Muscle of leg (tissue), 11 donors: ENCODE data around the gene PIEZO1. TPM values are rescaled to one million over a fixed set of nuclear protein-coding genes. Genes with fewer than 3 reads are reported as not detected.

Source experiments
- DNase-seq: peaks from one replicate; pipeline ENCODE4 v3.0.0; 2013
- H3K27ac ChIP-seq: one replicate; pipeline ENCODE4 v1.5.1; 2013; ENCODE audit warnings: mild to moderate bottlenecking, low read length, control low read depth
- H3K27me3 ChIP-seq: one replicate; pipeline ENCODE4 v1.6.1; 2013; ENCODE audit warnings: low read length; ENCODE audit not compliant: control insufficient read depth, insufficient read depth
- H3K36me3 ChIP-seq: one replicate; pipeline ENCODE4 v1.6.1; 2013; ENCODE audit warnings: low read length; ENCODE audit not compliant: control insufficient read depth, insufficient read depth
- H3K4me1 ChIP-seq: one replicate; pipeline ENCODE4 v1.6.1; 2013; ENCODE audit warnings: low read length; ENCODE audit not compliant: control insufficient read depth, insufficient read depth
- H3K4me3 ChIP-seq: one replicate; pipeline ENCODE4 v1.5.1; 2013; ENCODE audit warnings: low read length, control low read depth
- H3K9me3 ChIP-seq: replicated peaks from 2 replicates; pipeline ENCODE4 v1.6.1; 2013; ENCODE audit warnings: low read depth, low read length; ENCODE audit not compliant: control insufficient read depth
- WGBS: methylation state at CpG from one replicate; pipeline ENCODE4 v1.1.5; 2013; ENCODE audit warnings: missing lambda C conversion rate; ENCODE audit not compliant: insufficient coverage; 5-methylcytosine and 5-hydroxymethylcytosine counted together
- polyA plus RNA-seq, 8 donors: library from polyadenylated mRNA; unstranded; fragments of 120-200 nt; gene quantifications; one replicate each; pipeline versions ENCODE4 v1.2.1 to v1.2.3, GENCODE V29; 2013; ENCODE audit warnings: inconsistent platforms in 1 of 8, low replicate concordance in 1 of 8; ENCODE audit not compliant: insufficient read length in 8 of 8, insufficient read depth in 1 of 8
- total RNA-seq: library from RNA; stranded (reverse); fragments of 120-200 nt; gene quantifications from one replicate; pipeline ENCODE4 v1.2.4, GENCODE V29; 2013

The PIEZO1 gene
- total and polyA plus RNA-seq, 9 donors = 48.6 to 75.6 (median 59.3) TPM

DNA sequence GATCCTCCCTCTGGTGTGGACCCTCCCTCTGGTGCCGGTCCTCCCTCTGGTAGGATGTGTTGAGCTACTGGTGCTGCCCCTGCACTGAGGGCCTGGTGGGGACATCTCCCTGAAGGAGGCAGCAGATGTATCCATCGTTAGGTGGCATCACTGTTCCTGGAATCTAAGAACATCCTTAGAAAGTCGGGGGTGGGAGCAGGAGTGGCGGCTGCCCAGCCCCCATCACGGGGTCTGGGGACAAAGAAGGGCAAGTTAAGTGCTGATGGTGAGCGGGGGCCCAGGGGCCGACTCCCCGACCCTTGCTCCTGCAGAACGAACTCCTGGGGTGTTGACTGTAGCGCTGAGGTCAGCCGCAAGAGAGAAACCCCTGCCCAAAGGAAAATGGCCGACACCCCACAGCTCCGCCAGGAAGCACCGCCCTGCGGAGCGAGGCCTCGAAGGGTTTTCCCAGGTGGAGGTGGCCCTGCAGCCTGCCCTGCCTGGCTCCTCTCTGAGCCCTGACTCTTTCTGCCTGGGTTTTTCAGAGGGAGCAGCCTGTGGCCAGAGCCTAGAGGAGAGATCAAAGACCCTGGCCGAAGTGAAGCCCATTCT, 73.2 kb downstream of the PIEZO1 start:
- Histone ChIP-seq H3K4me3 (no peak overlapping the region), H3K4me1 (peaks cover 8% of the 10 kb centered on the region), H3K36me3 (peaks cover 49% of the 10 kb centered on the region), H3K9me3 (no peaks in the 10 kb centered on the region), H3K27ac (no peak overlapping the region), H3K27me3 (no peaks in the 10 kb centered on the region)
- 58% methylated on average over 17 of the region's 18 CpGs for WGBS
- DNase-seq = no peak

DNA sequence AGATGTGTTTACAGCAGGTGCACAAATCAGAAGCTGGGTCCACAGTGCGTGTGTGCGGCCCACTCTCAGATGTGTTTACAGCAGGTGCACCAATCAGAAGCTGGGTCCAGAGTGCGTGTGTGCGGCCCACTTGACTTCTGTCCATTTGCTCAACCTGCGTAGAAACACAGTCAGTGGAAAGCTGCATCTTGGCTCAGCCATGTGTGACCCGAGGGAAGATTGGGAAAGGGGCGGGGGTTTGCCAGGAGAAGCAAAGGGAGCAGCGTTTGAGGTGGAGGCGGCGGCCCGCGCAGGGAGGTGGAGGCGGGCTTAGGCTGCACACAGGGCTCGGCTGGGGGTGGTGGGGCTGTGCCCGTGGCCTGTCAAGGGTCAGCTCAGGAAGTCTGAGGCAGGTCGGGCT, 74.5 kb downstream of the PIEZO1 start:
- Histone ChIP-seq H3K27ac (no peak overlapping the region), H3K9me3 (no peaks in the 10 kb centered on the region), H3K4me3 (no peak overlapping the region), H3K4me1 (peaks cover 11% of the 10 kb centered on the region), H3K36me3 (peaks cover 36% of the 10 kb centered on the region), H3K27me3 (no peaks in the 10 kb centered on the region)
- no peak for DNase-seq
- 75% methylated on average over 11 of the region's 16 CpGs for WGBS

DNA sequence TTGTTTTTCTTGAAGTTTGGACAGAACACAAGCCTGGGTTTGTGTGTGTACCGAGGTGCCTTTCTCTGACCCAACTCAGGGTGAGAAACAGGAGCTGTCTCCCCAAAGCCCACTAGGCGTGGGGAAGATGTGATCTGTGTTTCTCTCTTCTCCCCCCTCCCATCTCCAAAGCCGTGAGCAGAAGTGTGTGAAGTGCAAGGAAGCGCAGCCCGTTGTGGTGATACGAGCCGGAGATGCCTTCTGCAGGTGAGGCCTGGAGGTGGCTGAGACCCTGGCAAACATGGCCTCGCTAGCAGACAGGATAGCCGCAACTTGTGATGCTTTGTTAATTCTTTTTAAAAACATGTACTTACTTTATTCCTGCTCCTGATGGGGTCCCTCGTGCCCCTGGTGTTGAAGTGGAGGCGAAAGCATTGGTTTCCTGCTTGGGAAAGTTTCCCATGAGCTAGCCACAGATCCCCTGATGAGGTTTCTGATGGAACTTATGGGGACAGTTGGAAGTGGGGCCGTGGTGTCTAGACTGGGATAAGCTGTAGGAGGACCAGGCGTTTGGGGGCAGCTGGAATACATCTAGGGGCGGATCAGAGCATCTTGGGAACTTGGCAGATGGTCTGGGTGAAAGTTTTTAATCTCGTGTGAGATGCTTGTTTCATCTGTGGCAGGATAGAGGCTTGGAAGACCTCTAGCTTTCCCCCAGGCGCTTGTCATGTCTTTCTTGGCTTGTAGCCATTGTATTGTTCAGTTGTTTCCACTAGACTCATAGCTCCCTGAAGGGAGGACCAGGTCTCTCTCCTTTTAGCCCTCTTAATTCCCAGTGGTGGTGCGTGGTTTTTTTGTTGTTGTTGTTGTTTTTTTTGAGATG, 77.8 kb downstream of the PIEZO1 start:
- WGBS = 48% methylated on average over 6 of the region's 17 CpGs
- Histone ChIP-seq H3K27me3 (no peaks in the 10 kb centered on the region), H3K9me3 (no peaks in the 10 kb centered on the region), H3K36me3 (peaks cover 20% of the 10 kb centered on the region), H3K4me3 (peak overlapping the region; percentile 74), H3K4me1 (peaks cover 30% of the 10 kb centered on the region), H3K27ac (peak overlapping the region; percentile 15)
- DNase-seq = no peak

DNA sequence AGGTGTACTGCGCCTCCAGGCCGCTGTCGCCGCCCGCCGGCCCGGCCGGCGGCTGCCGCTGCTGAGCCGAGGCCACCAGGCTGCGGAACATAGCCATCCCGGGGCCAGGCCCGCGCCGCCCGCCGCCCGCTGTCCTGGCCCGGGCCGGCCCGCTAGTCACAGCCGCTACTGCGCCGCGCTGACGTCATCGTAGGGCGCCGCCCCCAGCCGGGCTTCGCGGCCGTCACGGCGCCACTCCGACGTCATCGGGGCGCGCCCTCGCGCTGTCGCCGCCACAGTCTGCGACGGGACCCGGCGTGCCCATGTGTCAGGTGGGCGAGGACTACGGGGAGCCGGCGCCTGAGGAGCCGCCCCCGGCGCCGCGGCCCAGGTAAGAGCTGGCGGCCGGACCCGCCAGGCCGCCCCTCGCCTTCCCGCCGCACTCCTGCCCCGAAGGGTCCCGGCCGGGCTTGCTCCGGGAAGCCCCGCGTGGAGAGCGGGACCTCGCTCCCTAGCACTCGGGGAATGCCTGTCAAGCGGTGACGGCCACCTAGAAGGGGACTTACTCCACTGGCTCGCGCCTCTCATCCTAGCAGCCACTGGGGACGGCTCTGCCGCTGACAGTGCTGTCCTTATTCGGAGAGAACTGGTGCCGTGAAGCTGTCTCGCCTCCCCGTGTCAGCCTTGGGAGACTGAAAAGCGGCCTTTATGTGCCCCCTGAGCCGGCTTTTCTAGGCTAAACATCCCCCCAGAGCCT, 78.6 kb downstream of the PIEZO1 start, which contains the start of the genes CTU2 and RNF166:
Gene CTU2, plus strand, starts transcription at position 275 of the 736 bp plus-strand sequence. Its CDS starts 28 bp downstream, at position 303.
Gene RNF166, minus strand, starts transcription at position 180 of the 736 bp plus-strand sequence. Its CDS starts 83 bp downstream, at position 97.
- Histone ChIP-seq H3K4me1 (peaks cover 38% of the 10 kb centered on the region), H3K9me3 (no peaks in the 10 kb centered on the region), H3K27ac (peak within 1 kb of the TSS; percentile 59), H3K36me3 (peaks cover 22% of the 10 kb centered on the region), H3K27me3 (no peaks in the 10 kb centered on the region), H3K4me3 (peak within 1 kb of the TSS; percentile 74)
- DNase-seq = peak; percentile 95
- WGBS = under 1% methylated on average over 74 of the region's 86 CpGs

DNA sequence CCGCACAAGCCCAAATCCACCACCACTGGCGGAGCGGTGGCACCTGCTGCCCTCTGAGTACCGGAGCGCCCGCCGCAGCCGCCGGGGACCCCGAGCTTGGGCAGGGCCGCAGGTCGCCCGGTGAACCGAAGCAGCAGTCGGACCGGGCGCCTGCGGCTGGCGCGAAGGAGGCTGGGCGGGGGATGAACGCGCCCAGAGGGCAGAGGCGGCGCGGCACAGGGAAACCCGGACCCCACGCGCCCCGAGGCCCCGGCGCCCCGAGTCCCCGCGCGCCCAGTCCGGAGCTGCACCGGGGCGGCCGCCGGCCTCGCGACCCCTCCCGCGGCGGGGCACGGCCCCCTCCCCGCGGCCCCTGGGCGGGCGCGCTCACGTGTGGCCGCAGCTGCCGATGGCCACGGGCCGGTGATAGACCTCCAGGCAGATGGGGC, 79.2 kb downstream of the PIEZO1 start:
- H3K27me3 ChIP-seq = no peaks in the 10 kb centered on the region
- H3K27ac ChIP-seq = peak overlapping the region; percentile 59
- H3K36me3 ChIP-seq = peaks cover 26% of the 10 kb centered on the region
- H3K9me3 ChIP-seq = no peaks in the 10 kb centered on the region
- DNase-seq = no peak
- peak overlapping the region; percentile 74 for H3K4me3 ChIP-seq
- WGBS = under 1% methylated on average over 57 of the region's 57 CpGs
- peaks cover 42% of the 10 kb centered on the region for H3K4me1 ChIP-seq

DNA sequence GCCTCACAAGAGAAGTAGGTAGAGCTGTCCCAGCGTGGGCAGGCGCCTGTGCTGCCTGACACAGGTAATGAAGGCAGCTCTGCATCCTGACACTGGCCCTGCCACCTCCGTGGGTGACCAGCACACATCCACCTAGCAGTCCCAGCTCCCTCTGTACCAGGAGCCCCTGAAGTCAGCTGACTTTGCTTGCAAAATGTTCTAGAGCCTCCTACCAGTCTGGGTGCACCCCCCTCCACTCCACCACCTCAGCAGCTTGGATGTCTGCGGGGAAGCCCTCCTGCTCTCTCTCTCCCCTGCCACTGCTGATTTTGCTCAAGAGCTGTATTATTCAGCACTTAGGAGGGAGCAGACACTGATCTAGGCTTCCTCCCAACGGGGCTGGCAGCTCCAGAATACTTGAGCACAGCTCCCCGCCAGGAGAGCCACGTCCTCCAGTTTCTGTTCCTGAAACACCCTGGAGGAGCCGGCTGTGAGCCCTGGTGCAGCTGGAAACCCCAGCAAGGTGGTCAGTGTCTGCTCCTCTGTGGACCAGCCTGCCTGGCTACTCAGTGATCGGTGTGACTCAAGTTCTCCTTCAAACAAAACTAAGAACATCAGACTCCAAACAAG, 79.8 kb downstream of the PIEZO1 start:
- H3K27me3 ChIP-seq = no peaks in the 10 kb centered on the region
- peaks cover 31% of the 10 kb centered on the region for H3K36me3 ChIP-seq
- peak; percentile 67 for DNase-seq
- H3K4me1 ChIP-seq = peaks cover 42% of the 10 kb centered on the region
- peak overlapping the region; percentile 59 for H3K27ac ChIP-seq
- H3K9me3 ChIP-seq = no peaks in the 10 kb centered on the region
- peak overlapping the region; percentile 74 for H3K4me3 ChIP-seq
- WGBS = 34% methylated on average over 9 of the region's 9 CpGs

DNA sequence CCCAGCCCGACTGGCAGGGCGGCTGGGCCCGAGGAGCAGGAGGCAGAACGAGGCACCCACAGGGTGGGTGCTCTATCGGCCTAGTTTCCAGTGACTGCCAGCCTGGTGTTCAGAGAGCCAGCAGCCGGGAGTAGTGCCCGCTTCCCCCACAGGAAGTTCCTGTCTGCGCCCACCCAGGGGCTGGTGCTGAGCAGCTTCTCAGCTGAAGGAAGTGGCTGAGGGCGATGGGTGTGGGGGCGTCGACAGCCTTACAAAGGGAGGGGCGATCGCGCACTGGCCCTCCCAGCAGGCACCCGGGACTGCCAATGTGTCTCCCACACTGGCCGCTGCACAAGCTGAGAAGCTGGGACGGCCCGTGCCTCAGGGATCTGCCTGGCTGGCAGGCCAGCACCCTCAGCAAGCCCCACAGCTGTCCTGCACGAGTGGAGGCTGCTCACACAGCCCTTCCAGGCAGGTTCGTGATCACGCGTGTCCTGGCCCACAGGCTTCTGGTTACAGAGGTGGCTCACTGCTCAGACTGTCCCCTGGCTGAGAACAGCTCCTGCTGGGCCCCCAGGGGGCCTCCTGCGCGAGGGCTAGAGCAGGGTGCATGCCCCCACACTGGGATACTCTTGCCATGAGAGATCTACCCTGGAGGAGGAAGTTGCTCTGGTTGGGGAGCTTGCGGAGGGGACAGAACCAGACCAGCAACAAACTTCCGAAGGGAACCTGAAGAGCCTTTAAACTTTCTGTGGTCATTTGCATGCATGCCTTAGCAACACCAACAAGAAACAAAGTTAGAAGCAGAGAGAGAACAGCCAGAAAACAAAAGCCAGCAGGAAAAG, 81.3 kb downstream of the PIEZO1 start:
- H3K4me1 ChIP-seq = peaks cover 42% of the 10 kb centered on the region
- H3K4me3 ChIP-seq = no peak overlapping the region
- 66% methylated on average over 24 of the region's 26 CpGs for WGBS
- H3K27ac ChIP-seq = peak overlapping the region; percentile 67
- H3K36me3 ChIP-seq = peaks cover 40% of the 10 kb centered on the region
- DNase-seq = peak; percentile 54
- no peaks in the 10 kb centered on the region for H3K9me3 ChIP-seq
- no peaks in the 10 kb centered on the region for H3K27me3 ChIP-seq

DNA sequence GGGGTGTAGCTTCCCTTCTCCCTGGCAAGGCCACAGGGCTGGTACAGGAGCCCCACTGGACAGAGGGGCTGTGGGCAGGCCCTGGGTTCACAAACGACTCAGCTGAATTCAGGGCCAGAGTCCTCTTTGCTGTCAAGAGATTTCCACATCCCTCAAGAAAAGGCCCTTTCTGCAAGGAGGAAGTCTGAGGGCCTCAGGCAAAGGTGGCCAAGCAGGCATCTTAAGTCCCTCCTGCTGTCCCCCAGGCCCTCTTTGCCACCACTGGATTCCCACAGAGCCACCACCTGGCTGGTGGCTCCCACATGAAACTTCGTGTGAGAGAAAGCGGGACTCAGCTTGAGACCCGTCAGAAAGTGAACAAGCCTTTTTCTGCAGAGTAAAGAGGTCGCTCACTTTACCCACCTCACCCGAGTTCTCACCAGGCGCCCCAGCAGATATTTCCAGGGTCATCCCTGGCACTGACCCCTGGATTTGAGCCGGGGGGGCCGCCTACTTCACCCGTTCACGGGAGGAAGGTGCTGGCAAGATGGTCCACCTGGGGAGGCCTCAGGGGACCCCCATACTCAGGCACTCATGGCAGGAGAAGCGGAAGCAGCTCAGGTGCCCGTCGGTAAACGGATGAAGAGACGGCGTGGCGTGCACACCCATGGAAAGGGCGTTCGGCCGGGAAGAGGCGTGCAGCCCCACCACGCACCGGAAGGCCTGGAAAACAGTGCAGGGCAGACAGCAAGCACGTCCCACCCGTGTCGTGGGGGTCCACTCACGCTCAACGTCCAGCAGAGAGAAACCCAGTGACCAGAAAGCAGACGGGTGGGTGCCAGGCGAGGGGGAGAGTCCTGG, 82.4 kb downstream of the PIEZO1 start:
- no peaks in the 10 kb centered on the region for H3K27me3 ChIP-seq
- H3K4me1 ChIP-seq = peaks cover 42% of the 10 kb centered on the region
- peak overlapping the region; percentile 21 for H3K27ac ChIP-seq
- no peaks in the 10 kb centered on the region for H3K9me3 ChIP-seq
- H3K4me3 ChIP-seq = no peak overlapping the region
- DNase-seq = no peak
- WGBS = 81% methylated on average over 30 of the region's 31 CpGs
- H3K36me3 ChIP-seq = peaks cover 47% of the 10 kb centered on the region
